Brain pericyte (primary cell): ENCODE measurements around the gene CRADD.

Source experiments
- DNase-seq: peaks from one replicate; pipeline ENCODE4 v3.0.0-alpha.2; 2012; ENCODE audit warnings: low read depth, low spot score

Gene CRADD

GRCh38 chr12:93670104-93670503 lies 7.1 kb upstream of the CRADD start:
- no peak for DNase-seq

- DNase-seq, result no peak
These were observed 6.1 kb upstream of the CRADD start for GRCh38 chr12:93671044-93671443.

DNA sequence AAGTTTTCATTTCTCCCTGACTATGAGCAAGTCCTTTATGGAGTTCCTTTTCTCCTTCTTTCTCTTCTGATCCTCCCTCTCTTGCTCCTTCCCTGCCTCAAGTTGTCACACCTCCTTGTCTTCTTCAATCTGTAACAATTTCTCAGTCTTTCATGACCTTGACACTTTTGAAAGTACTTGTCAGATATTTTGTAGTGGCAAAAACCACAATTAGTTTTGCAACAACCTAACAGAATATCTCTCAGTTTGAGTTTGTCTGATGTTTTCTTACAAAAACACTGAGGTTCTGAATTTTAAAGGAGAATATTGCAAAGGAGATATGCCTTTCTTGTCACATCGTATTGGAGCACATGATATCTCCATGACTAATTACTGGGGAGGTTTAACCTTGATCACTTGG lies 4.1 kb upstream of the CRADD start:
- DNase-seq, result no peak

DNA sequence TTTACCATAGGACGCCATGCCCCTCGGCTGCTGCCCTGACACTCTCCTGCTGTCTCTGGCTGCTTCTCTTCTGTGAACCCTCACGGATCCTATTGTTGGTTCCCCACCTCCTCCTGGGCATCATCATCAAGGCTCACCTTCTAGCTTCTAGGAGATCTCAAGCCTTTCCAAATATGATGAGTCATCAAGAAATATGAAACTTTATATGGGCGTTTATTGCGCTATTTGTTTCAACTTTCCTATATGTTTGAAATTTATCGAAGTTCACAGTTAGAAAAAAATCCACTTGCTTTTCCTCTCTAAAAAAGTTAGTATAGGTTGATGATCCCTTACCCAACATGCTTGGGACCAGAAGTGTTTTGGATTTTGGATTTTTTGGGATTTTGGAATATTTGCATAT lies 2.8 kb upstream of the CRADD start:
- no peak for DNase-seq

- DNase-seq, result no peak
These were observed 574 bp upstream of the CRADD start for GRCh38 chr12:93676408-93677194.

GRCh38 chr12:93678779-93679178 lies 1.6 kb downstream of the CRADD start:
- no peak for DNase-seq

- DNase-seq, result no peak
These were observed 2.2 kb downstream of the CRADD start for GRCh38 chr12:93679308-93679925.

DNA sequence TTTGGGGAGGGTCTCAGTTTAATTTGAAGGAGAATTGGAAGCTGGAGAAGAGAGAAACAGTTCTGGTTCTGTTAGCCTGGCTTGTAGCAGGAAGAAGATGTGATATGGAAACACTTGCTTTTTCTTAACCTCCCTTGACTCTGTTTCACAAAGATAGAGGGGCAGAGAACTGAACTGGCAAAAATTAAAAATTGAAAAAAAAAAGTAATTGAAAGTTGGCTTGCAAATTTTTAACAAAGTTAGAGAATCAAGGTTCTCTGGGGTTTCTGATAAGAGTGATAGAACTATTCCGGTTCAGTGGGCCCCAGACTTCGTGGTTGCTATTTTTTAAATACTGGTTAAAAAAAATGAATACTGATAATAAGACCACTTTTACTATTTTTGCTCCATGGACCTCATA lies 2.8 kb downstream of the CRADD start:
- DNase-seq, result no peak

DNA sequence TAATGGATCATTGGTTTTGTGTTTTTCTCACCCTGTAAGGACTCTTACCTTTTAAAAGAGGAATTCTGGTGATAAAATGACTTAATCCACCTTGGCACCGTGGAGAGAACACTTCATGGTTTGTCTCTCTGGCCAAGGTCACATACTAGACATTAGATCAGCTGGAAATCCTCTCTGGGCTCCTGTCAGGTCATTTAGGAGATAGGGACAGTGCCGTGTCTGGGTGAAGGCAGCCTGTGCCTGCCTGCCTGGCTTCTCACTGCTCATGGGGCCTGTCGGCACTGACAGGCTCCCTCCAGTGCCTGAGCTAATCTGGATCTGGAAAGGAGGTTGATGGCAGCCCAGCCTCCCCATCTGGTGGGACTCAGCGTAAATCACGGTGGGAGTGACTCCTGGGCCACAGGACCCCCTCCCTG lies 5.7 kb downstream of the CRADD start:
- no peak for DNase-seq

DNA sequence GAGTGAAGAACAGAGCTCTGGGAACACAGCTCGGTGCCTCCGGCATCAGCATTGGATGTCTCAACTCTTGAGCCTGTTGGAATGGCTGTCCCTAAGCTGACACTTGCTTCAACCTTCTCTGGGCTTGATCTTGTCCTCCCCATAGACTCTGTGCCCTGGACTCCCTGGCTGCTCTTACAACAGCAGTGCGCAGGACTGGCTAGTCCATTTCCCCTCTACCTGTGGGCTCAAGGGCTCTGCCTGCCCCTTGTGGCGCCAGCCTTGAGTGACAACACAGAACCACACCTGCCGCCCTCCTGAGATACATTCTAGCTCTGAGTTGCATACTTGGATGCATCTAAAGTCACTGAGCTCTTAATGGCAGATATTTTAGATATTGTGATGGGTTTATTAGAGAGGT lies 6.2 kb downstream of the CRADD start:
- DNase-seq, result no peak

- DNase-seq, result no peak
These were observed 7.5 kb downstream of the CRADD start for GRCh38 chr12:93684716-93685115.

DNA sequence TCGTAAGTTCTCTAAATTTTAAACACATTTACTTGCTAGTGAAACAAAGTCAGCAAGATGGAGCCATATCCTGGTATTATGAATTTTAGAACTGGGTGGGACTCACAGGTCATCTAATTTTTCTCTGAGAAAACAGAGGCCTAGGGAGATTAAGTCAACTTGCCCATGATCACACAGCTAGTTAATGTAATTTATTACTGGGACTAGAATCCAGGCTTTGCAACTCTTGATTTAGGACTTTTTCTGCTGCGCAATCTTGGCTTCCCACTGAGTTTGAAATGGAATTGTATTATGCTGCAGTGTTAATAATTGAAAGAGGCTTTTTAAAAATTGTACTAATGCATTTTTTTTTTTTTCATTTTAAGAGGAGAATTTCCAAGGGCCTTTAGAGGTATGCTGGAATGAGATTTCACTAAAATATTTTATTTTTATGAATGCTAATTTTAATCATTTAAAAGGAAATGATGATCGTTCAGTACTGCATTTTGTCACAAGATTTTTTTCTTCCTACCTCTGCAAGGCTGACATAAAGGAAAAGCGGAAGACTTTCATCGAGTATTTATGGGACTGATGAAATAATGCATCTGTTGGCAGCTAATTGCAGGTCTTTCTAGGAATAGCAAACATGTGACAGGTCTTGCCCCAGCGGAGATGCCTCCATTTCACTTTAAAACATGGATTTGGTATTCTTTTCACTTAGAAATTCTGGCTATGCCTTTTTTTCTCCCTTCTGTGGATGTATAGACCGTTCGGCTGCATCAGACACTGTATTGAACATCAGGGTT lies 9.6 kb downstream of the CRADD start:
- DNase-seq, result no peak

DNA sequence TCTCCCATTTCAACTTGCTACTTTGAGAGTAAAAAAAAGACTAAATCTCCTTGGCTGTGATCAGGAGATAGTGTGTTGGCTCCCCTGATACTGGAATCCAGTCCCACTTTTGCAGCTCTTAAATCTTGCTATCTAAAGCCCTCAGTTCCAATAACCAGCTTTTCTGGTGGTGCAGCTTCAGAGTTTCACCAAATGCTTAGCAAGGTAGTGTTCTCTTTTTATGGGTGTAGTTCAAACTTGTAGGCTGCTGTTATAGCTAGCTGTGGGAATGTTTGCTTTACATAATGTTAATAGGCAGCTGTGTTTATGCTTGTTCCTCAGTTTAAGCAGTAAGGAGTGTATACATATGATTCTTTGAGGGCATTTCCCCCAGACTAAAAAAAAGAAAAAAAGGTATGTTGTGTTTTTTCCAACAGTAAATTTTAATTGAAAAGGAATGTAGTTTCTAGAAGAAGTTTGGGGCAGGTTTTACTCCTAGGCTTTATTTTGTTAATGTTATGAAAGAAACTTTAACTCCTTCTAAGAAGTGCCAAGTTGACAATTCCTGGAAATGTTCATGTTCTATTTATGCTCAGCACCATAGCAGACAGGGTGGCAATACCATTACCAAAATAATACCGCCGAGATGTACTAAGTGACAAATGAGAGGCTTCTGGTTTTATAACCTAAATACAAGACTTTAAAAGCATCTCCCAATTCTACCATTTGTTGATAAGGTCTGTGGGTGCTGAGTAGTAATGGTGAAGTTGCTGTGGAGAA lies 12.1 kb downstream of the CRADD start:
- no peak for DNase-seq

- no peak for DNase-seq
These were observed 19.3 kb downstream of the CRADD start for GRCh38 chr12:93696462-93696861.

- no peak for DNase-seq
These were observed 21.3 kb downstream of the CRADD start for GRCh38 chr12:93698307-93699092.

GRCh38 chr12:93699271-93700145 lies 22.3 kb downstream of the CRADD start:
- DNase-seq, result no peak

GRCh38 chr12:93702707-93703315 lies 25.6 kb downstream of the CRADD start:
- DNase-seq, result no peak

- no peak for DNase-seq
These were observed 26.9 kb downstream of the CRADD start for GRCh38 chr12:93704122-93704521.

GRCh38 chr12:93704625-93705024 lies 27.4 kb downstream of the CRADD start:
- no peak for DNase-seq

GRCh38 chr12:93705237-93705636 lies 28.1 kb downstream of the CRADD start:
- no peak for DNase-seq
